ENCODE data around the gene DCAF6. TPM values are rescaled to one million over a fixed set of nuclear protein-coding genes. Genes with fewer than 3 reads are reported as not detected.

The DCAF6 gene
- total and polyA plus RNA-seq, 12 donors: 49.0 to 226 (median 197) TPM

- H3K4me3 ChIP-seq: no peak overlapping the region
- TF ChIP-seq, protein P1, sequence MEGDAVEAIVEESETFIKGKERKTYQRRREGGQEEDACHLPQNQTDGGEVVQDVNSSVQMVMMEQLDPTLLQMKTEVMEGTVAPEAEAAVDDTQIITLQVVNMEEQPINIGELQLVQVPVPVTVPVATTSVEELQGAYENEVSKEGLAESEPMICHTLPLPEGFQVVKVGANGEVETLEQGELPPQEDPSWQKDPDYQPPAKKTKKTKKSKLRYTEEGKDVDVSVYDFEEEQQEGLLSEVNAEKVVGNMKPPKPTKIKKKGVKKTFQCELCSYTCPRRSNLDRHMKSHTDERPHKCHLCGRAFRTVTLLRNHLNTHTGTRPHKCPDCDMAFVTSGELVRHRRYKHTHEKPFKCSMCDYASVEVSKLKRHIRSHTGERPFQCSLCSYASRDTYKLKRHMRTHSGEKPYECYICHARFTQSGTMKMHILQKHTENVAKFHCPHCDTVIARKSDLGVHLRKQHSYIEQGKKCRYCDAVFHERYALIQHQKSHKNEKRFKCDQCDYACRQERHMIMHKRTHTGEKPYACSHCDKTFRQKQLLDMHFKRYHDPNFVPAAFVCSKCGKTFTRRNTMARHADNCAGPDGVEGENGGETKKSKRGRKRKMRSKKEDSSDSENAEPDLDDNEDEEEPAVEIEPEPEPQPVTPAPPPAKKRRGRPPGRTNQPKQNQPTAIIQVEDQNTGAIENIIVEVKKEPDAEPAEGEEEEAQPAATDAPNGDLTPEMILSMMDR (IDR thresholded peaks at IDR 0.05): no peak
- no peaks in the 10 kb centered on the region for H3K27me3 ChIP-seq
- no peaks in the 10 kb centered on the region for H3K9me3 ChIP-seq
- no peak for DNase-seq
- no peak for ATAC-seq
- H3K36me3 ChIP-seq: peaks cover 0 to 77% (median 13%) of the 10 kb centered on the region in 9 donors
- intact Hi-C loops (cut with DNase I): loop anchor here in 1 of 10 donors (5.0 kb wide), 1 partner anchor 37 kb away; the partner anchor contains the start of genes DCAF6 and MPC2
- no peak overlapping the region for H3K27ac ChIP-seq
- whole genome bisulfite sequencing, 2 donors: 33 to 50% methylated on average over 2 of the region's 2 CpGs
- peaks cover 0 to 25% (median 5%) of the 10 kb centered on the region in 9 donors for H3K4me1 ChIP-seq
Measured at GRCh38 chr1:167973832-167974231, 37.3 kb downstream of the DCAF6 start.

GRCh38 chr1:167974698-167975097, 38.2 kb downstream of the DCAF6 start:
- ATAC-seq: no peak
- intact Hi-C loops (cut with DNase I): loop anchor here in 1 of 10 donors (5.0 kb wide), 1 partner anchor 37 kb away; the partner anchor contains the start of genes DCAF6 and MPC2
- peaks cover 0 to 81% (median 13%) of the 10 kb centered on the region in 9 donors for H3K36me3 ChIP-seq
- DNase-seq: no peak
- 91 to 93% methylated on average over 4 of the region's 4 CpGs for WGBS, 2 donors
- H3K27ac ChIP-seq: no peak overlapping the region
- no peaks in the 10 kb centered on the region for H3K9me3 ChIP-seq
- no peaks in the 10 kb centered on the region for H3K27me3 ChIP-seq
- peaks cover 0 to 21% (median 5%) of the 10 kb centered on the region in 9 donors for H3K4me1 ChIP-seq
- H3K4me3 ChIP-seq: no peak overlapping the region
- TF ChIP-seq, protein P1 (IDR thresholded peaks at IDR 0.05): no peak

GRCh38 chr1:167977245-167977644, 40.8 kb downstream of the DCAF6 start:
- Histone ChIP-seq H3K9me3 (no peaks in the 10 kb centered on the region), H3K36me3 (peaks cover 0 to 85% (median 13%) of the 10 kb centered on the region in 9 donors), H3K4me1 (peaks cover 0 to 21% (median 5%) of the 10 kb centered on the region in 9 donors), H3K27me3 (no peaks in the 10 kb centered on the region), H3K27ac (no peak overlapping the region), H3K4me3 (no peak overlapping the region)
- ATAC-seq (no peak), DNase-seq (no peak)
- TF ChIP-seq, protein P1 (IDR thresholded peaks at IDR 0.05): no peak
- WGBS, 2 donors: 93 to 97% methylated on average over 1 of the region's 1 CpG
- intact Hi-C loops (cut with DNase I): no loop called here

GRCh38 chr1:167981933-167982332, 45.5 kb downstream of the DCAF6 start:
- Histone ChIP-seq H3K27me3 (no peaks in the 10 kb centered on the region), H3K9me3 (no peaks in the 10 kb centered on the region), H3K4me3 (no peak overlapping the region), H3K36me3 (peaks cover 0 to 66% (median 8%) of the 10 kb centered on the region in 9 donors), H3K27ac (no peak overlapping the region), H3K4me1 (peaks cover 0 to 6% (median 0%) of the 10 kb centered on the region in 9 donors)
- DNase-seq: no peak
- intact Hi-C loops (cut with DNase I): no loop called here
- WGBS, 2 donors: 98% methylated on average over 9 of the region's 9 CpGs
- no peak for ATAC-seq
- TF ChIP-seq, protein P1 (IDR thresholded peaks at IDR 0.05): no peak

Data from heart right ventricle (tissue), 16 donors.